Measurements from ENCODE around the gene HDAC5. TPM values are rescaled to one million over a fixed set of nuclear protein-coding genes. Genes with fewer than 3 reads are reported as not detected.

HDAC5 gene
- total RNA-seq (ENCODE audit: unreplicated experiment): 185 TPM
- long read RNA-seq, full-length matches to known transcripts: 4 of 36 reads
- long read RNA-seq, partial matches to known transcripts: 13 of 36 reads
- long read RNA-seq, other reads (novel, unspliced or antisense): 19 of 36 reads

GRCh38 chr17:44123356-44124117 lies at the start of gene HDAC5:
HDAC5 (minus strand) TSS chr17:44123641; CDS start chr17:44117515, 6,126 bp downstream.
- peak; percentile 95 for DNase-seq
- peaks cover 31% of the 10 kb centered on the region for H3K4me1 Mint-ChIP-seq (ENCODE audit: low read depth, unreplicated experiment)
- TF ChIP-seq CTCF (IDR thresholded peaks at IDR 0.05; ENCODE audit: partially characterized antibody, unreplicated experiment): no peak
- peaks cover 6% of the 10 kb centered on the region for H3K27me3 Mint-ChIP-seq (ENCODE audit: unreplicated experiment)
- H3K36me3 Mint-ChIP-seq (ENCODE audit: unreplicated experiment): no peaks in the 10 kb centered on the region
- peak within 1 kb of the TSS; percentile 96 for H3K27ac Mint-ChIP-seq (ENCODE audit: unreplicated experiment)
- peaks cover 13% of the 10 kb centered on the region for H3K9me3 Mint-ChIP-seq (ENCODE audit: unreplicated experiment)
- peak within 1 kb of the TSS; percentile 97 for H3K4me3 Mint-ChIP-seq (ENCODE audit: unreplicated experiment)

- H3K4me3 Mint-ChIP-seq (ENCODE audit: unreplicated experiment): no peak overlapping the region
- no peak for DNase-seq
- H3K4me1 Mint-ChIP-seq (ENCODE audit: low read depth, unreplicated experiment): peaks cover 7% of the 10 kb centered on the region
- TF ChIP-seq CTCF (IDR thresholded peaks at IDR 0.05; ENCODE audit: partially characterized antibody, unreplicated experiment): no peak
- peak overlapping the region; percentile 43 for H3K27ac Mint-ChIP-seq (ENCODE audit: unreplicated experiment)
- H3K9me3 Mint-ChIP-seq (ENCODE audit: unreplicated experiment): no peaks in the 10 kb centered on the region
- no peaks in the 10 kb centered on the region for H3K36me3 Mint-ChIP-seq (ENCODE audit: unreplicated experiment)
- H3K27me3 Mint-ChIP-seq (ENCODE audit: unreplicated experiment): no peaks in the 10 kb centered on the region
These were observed 48.6 kb upstream of the HDAC5 start for GRCh38 chr17:44171931-44172455.

GRCh38 chr17:44170499-44171201 lies 47.2 kb upstream of the HDAC5 start, which contains the start of gene ASB16:
ASB16 (plus strand) TSS chr17:44170704; CDS start chr17:44170790, 86 bp downstream.
- no peaks in the 10 kb centered on the region for H3K27me3 Mint-ChIP-seq (ENCODE audit: unreplicated experiment)
- no peak for TF ChIP-seq CTCF (IDR thresholded peaks at IDR 0.05; ENCODE audit: partially characterized antibody, unreplicated experiment)
- H3K27ac Mint-ChIP-seq (ENCODE audit: unreplicated experiment): peak within 1 kb of the TSS; percentile 75
- DNase-seq: no peak
- H3K4me1 Mint-ChIP-seq (ENCODE audit: low read depth, unreplicated experiment): peaks cover 7% of the 10 kb centered on the region
- no peaks in the 10 kb centered on the region for H3K9me3 Mint-ChIP-seq (ENCODE audit: unreplicated experiment)
- no peaks in the 10 kb centered on the region for H3K36me3 Mint-ChIP-seq (ENCODE audit: unreplicated experiment)
- H3K4me3 Mint-ChIP-seq (ENCODE audit: unreplicated experiment): peak within 1 kb of the TSS; percentile 55

GRCh38 chr17:44170135-44170498 lies 46.7 kb upstream of the HDAC5 start:
- no peak for TF ChIP-seq CTCF (IDR thresholded peaks at IDR 0.05; ENCODE audit: partially characterized antibody, unreplicated experiment)
- Mint-ChIP-seq H3K36me3 (ENCODE audit: unreplicated experiment) (no peaks in the 10 kb centered on the region), H3K4me1 (ENCODE audit: low read depth, unreplicated experiment) (peaks cover 7% of the 10 kb centered on the region), H3K27ac (ENCODE audit: unreplicated experiment) (peak overlapping the region; percentile 75), H3K27me3 (ENCODE audit: unreplicated experiment) (no peaks in the 10 kb centered on the region), H3K4me3 (ENCODE audit: unreplicated experiment) (peak overlapping the region; percentile 55), H3K9me3 (ENCODE audit: unreplicated experiment) (no peaks in the 10 kb centered on the region)
- DNase-seq: no peak
